DMS53 treated with DMSO at 0.1 percent for 48 hours (cell line): ENCODE results near the gene SSPN.

ENCODE experiments used
- DNase-seq: peaks from one replicate; lab custom pipeline; 2025; ENCODE audit not compliant: unreplicated experiment; lab: John Stamatoyannopoulos, UW

The SSPN gene

GRCh38 chr12:26281320-26281719 is 85.9 kb downstream of the SSPN start:
- DNase-seq: no peak

GRCh38 chr12:26282339-26282940 is 87.1 kb downstream of the SSPN start:
- no peak for DNase-seq

GRCh38 chr12:26283046-26283445 is 87.7 kb downstream of the SSPN start:
- no peak for DNase-seq

GRCh38 chr12:26283617-26284016 is 88.2 kb downstream of the SSPN start:
- DNase-seq: no peak

GRCh38 chr12:26285401-26285800 is 90.0 kb downstream of the SSPN start:
- no peak for DNase-seq

- DNase-seq: no peak
These were observed 90.8 kb downstream of the SSPN start for GRCh38 chr12:26286186-26286585.

GRCh38 chr12:26287671-26288381 is 92.5 kb downstream of the SSPN start:
- DNase-seq: no peak

GRCh38 chr12:26290565-26290964 is 95.2 kb downstream of the SSPN start:
- DNase-seq: no peak

GRCh38 chr12:26292596-26292995 is 97.2 kb downstream of the SSPN start:
- DNase-seq: no peak

GRCh38 chr12:26293612-26294011 is 98.2 kb downstream of the SSPN start:
- DNase-seq: no peak

- DNase-seq: no peak
These were observed 99.6 kb downstream of the SSPN start for GRCh38 chr12:26295001-26295400.

- DNase-seq: no peak
These were observed 102.2 kb downstream of the SSPN start for GRCh38 chr12:26297396-26298070.

- DNase-seq: peak; percentile 53
These were observed 103.6 kb downstream of the SSPN start for GRCh38 chr12:26298785-26299621.

GRCh38 chr12:26299751-26300150 is 104.4 kb downstream of the SSPN start:
- DNase-seq: no peak
